Activated T-cell treated with anti-CD3 and anti-CD28 coated beads for 48 hours (primary cell): ENCODE measurements around the gene ABR.

Experiments used
- DNase-seq: peaks from one replicate; pipeline ENCODE4 v3.0.0-alpha.2; 2020; ENCODE audit warnings: low read depth

ABR gene

DNA sequence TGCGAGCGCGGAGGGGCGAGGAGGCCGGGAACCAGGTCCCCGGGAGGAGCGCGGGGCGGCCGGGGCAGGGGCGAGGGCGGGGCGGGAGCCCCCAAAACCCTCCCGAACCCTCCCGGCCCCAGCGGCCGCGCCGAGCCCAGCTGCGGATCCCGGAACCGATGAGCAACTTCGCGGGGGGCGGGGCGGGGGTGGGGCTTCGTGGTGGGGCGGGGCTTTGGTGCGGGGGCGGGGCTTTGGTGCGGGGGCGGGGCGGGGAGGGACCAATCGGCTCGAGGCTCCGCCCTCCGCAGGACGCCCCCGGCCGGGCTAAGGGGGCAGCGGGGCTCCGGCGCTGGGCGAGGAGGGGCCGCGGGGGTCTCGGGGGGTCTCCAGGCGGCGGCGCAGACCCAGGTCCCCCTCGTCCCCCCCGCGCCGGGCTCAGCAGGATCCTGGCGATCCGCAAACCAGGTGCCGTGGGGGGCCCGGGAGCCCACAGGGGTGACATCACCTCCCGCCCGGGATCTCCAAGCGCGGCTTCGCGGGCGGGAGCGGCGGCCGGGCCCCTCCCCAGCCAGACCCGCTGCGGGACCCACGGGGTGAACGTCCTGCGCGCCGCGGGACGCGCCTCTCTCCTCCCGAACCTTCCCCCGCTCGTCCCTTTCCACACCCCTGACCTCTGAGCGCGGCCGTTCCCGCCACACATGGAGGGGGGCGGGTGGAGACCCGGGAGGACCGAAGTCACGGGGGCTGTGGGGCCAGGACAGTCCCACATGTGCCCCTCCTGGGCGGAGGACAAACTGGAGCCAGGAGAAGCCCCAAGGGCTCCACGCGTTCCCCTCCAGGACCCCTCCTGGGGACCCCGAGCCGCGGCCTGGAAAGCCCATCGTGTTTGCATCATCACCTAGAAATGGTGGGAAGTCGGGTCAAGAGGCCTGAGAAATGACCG is at the start of gene ABR:
ABR (minus strand) TSS at position 164 of the 925 bp plus-strand sequence. CDS start 254 bp downstream, outside the sequence.
- DNase-seq, result no peak

DNA sequence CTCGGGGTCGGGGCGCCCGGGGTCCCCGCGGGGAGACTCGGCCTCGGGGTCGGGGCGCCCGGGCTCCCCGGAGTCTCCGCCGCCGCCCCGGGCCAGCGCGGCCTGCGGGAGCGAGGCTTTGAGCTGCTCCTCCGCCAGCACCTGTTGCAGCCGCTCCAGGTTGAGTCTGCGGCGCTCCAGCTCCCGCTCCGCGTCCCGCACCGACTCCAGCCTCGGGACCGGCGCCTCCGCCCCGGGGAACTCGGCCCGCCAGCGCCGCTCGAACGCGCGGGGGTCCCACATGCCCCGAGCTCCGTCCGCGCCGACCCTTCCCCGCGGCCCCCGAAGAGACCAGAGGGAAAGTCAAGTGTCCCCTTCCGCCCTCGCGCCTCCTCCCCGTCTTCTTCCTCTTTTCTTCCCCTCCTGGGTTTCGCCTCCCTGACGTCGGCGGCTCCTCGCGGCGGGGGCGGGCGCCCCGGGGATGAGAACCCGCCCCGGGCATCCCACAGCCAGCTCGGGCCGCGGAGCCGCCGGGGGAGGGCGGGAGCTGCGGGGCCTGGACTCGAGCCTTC is 49.6 kb upstream of the ABR start:
- peak; percentile 19 for DNase-seq

DNA sequence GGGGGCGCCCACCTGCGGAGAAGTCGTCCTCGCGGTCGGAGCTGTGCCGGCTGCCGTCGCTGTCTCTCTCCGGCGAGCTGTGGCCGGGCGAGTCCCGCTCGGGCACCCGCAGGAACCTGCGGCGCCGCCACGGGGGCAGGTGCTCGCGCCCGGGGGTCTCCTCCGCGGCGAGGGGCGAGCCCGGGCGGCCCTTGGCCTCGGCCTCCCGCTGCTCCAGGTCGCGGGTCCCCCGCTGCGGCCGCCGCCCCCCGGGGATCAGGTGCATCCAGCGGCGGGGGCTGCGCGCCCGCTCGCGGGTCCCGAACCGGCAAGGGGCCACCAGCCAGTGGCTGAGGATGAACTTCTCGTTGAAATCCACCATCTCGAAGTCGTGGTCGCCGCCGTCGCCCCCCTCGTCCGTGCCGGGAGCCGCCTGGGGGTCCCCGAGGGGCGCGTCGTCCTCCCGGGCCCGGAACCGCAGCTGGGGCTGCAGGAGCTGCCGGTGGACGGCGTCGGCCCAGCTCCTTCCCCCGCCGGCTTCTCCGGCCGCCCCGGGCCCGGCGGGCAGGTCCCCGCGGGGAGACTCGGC is 49.1 kb upstream of the ABR start:
- no peak for DNase-seq

DNA sequence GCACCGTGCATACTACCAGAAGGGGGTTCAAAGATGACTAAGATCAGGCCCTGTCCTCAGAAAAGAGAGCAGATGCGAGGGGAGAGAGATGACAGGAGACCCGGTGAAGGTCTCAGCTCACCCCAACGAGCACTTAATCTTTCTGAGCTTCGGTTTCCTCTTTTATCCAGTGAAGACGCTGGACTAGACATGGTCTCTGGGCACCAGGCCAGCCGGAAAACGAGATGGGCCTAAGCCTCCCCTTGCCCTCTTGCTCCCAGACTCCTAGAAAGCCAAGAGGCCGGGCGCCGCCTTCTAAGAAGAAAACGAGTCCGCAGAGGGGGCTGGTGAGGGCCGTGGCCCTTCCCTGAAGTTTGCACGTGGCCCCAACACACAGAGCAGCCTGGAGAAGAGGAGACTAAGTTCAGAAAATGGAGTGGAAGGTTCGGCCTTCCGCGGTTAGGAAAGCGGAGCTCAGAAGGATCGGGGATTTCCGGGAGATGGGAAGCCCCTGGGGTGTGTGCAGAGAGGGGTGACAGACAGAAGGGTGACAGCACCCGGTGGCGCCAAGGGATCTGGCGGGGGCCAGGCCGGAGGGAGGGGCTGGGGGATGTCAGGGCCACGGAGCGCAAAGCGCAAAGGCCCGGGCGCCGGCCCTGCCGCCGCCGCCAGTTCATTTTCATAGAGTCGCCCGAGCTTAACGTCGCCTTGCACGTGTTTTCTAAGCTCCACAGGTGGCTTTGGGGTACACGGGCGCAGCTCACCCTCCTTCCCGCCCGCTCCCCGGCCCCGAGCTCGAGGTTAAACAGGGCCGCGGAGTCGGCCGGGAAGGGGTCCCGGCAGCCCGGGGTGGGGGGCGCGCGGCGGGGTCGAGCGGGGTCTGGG is 48.4 kb upstream of the ABR start:
- DNase-seq, result no peak

DNA sequence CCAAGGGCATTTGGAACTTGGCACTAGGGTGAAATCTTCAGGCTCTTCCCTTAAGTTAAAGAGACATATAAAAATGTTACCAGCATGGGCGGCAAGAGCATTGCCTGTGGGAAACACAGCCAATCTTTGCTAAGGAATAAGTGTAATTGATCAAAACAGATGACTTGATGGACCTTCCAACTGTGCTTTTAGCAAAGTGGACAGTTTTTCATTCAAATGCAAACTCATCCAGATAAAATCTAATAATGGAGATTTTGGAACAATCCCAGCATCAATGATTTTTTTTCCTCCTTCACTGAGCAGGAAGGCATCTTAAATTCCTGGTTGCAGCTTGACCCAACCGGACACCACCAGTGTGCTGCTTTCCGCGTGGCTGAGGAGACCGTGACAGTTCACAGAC is 47.6 kb upstream of the ABR start:
- no peak for DNase-seq

DNA sequence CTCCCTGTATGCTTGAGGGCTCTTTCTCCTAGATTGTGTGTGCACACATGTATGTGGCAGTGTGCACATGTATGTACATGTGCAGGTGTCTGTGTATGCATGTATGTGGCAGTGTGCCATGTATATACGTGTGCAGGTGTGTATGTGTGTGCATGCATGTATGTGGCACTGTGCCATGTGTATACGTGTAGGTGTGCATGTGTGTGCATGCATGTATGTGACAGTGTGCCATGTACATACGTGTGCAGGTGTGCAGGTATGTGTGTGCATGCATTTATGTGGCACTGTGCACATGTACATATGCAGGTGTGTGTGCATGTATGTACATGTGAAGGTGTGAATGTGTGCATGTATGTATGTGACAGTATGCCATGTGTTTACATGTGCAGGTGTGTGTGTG is 46.5 kb upstream of the ABR start:
- DNase-seq, result no peak

DNA sequence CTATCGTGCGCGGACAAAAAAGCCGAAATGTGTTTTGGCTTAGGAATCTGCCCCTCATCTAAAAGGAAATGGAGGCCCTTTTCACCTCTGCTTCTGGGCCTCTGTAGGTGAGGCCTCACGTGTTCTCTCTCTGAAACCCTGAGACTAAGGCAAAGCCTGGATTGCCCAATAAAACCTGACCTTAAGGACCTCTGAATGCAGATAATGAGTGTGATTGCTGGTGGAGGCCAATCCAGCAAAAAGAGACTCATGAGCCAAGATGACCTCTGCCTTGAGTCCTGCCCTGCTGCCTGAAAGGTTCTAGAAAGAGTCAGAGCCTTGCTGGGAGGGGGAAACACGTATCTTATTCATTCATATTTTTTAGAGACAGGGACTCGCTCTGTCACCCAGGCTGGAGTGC is 44.5 kb upstream of the ABR start:
- no peak for DNase-seq

DNA sequence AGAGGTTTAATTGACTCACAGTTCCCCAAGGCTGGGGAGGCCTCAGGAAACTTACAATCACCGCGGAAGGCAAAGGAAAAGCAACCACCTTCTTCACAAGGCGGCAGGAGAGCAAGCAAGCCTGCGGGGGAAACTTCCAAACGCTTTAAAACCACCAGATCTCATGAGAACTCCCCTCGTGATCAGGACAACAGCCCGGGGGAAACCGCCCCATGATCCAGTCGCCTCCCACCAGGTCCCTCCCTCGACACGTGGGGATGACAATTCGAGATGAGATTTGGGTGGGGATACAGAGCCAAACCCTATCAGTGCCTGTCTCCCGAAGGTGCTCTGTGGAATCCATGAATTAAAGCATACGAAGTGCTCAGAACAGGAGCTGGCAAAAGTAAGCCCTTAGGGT is 43.9 kb upstream of the ABR start:
- no peak for DNase-seq

DNA sequence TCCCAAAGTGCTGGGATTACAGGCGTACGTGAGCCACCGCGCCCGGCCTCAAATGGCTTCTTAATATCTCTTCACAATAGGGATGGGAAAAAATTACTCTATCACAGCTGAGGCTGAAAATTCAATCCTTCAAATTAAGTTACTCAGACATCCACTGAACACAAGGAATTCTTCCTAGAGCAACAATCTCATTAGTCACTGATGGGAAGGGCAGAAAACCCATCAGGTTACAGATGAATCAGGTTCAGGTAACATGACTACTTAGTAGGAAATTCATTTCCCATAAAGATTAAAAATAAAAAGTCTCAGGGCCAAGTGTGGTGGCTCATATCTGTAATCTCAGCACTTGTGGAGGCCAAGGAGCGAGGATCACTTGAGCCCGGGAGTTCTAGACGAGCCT is 42.5 kb upstream of the ABR start:
- DNase-seq, result no peak

DNA sequence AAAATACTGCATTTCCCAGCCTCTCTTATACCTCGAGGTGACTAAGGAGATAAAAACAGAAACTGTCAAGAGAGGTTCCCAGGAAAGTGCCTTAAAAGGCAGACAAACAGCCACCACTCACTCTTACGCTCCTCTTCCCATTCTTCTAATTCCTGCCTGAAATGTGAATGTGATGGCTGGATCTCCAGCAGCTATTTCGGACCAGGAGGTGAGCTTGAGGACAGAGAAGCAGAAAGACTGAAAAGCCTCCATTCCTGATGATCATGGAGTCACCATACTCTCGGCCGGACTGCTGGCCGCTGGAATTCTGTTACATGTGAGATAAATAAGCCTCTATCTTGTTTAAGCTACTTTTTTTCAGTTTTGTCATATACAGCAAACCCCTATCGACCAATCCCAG is 41.4 kb upstream of the ABR start:
- DNase-seq, result no peak

DNA sequence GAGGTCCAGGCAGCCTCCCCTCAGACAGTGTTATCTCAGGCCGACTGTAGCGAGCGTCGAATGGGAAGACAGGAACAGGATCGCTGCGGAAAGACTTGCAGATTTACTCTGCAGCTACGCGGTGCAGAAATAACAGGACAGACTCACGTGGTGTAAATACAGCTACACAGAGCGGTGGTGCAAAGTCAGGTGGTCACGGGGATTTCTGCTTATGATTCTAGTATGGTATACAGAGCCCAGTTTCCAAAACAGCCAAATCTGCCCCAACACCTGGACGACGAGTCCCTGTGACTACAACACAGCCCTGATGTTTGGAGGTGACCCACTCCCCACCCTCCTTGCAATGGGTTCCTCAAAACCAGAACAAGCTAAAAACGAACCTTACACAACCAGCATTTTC is 40.6 kb upstream of the ABR start:
- no peak for DNase-seq

DNA sequence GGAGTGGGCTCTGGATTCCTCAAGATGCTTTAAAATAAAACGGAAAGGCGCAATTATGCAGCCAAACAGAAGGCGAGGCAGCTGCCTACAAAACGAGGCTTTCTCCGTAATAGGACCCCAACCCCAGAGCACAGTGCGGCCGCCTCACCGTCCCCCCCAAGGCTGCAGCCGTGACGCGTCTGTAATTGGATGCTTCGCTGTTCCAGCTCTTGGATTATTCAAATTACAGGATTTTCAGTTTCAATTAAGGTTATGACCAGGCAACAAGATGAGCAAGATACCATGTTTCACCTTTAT is 37.3 kb upstream of the ABR start:
- no peak for DNase-seq

DNA sequence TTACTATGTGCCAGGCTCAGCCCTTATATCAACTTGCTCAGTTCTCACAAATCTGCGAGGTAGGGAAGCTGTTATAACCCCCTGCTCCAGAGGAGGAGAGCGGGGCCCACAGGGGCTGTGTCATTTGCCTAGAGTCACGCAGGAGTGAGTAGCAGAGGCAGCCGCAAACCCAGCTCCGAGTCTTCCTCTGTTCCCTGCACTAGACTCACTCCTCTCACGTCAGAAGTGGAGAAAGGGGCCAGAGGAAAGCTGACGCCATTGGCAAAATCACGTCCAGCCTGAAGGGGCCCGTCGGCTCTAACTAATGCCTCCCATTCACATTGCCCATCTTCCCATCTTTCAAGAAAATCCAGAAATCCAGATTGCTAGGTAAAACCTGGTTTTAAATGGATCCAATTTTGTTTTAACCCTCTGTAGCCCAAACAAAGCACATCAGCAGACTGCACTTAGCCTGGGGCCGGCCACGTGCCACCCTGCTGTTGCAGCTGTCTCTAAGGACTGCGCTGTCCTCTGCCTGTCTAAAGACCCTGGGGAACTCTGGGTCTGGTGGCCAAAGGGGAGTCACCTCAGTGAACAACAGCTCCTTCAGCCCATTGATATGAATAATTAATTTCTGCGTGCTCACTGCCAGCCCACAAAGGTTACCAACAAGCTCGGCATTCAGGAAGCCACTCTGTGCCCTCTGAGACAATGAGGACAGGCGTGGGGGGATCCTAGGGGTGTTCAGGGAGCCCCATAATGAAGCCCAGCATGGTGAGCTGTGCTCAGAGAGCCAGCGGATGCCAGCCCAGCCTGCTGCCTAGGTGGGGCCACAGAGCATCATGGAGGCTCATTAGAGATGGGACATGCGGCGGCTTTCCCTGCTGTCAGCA is 36.7 kb upstream of the ABR start:
- no peak for DNase-seq

DNA sequence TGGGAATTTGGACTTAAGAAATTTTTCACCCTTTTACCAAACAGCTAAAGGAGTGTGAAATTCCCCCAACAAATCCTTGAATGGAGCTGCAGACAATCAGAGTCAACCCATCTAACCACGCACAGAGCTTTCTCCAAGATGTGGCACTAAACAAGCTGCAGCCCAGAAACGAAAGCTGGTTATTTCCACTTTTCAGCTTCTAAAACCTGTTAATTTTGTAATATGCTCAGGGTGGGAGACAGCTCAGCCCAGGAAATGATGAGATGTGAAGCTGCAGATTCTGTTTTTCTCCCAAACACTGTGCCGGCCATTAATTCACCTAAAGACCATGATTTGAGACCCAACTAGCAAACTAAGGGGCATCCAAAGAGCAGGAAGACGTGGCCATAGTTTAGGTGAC is 33.2 kb upstream of the ABR start:
- no peak for DNase-seq

DNA sequence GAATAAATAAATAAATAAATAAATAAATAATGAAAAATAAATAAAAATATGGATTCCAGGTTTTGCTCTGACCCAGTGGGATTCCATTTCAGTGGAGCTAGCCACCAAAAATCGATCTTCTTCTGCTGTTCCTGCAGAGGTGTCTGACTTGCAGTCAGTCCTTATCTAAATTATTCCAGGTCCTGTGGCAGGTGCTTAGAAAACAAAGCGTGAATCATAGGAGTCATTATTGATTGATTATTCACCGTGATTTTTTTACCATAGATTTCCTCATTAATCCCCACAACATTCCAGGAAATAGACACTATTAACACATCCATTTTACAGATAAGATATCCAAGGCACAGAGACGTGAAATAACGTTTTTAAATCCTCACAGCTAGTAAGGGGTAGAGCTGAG is 31.5 kb upstream of the ABR start:
- DNase-seq, result no peak

DNA sequence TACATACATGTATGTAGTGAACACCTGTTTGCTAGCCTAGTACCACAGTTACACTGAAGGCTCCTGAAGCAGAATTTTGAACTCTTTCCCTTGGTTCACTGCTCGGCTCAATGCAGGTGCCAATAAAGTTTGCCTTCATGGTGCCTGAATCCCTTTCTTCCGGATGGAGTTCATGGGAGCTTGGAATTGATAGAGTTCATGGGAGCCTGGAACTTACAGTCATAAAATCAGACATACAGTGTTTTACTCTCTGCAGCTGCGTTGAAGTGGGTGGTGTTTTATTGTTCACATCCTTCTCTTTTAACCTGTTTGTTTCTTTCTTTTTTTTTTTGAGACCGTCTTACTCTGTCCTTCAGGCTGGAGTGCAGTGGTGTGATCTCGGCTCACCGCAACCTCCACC is 29.2 kb upstream of the ABR start:
- no peak for DNase-seq

DNA sequence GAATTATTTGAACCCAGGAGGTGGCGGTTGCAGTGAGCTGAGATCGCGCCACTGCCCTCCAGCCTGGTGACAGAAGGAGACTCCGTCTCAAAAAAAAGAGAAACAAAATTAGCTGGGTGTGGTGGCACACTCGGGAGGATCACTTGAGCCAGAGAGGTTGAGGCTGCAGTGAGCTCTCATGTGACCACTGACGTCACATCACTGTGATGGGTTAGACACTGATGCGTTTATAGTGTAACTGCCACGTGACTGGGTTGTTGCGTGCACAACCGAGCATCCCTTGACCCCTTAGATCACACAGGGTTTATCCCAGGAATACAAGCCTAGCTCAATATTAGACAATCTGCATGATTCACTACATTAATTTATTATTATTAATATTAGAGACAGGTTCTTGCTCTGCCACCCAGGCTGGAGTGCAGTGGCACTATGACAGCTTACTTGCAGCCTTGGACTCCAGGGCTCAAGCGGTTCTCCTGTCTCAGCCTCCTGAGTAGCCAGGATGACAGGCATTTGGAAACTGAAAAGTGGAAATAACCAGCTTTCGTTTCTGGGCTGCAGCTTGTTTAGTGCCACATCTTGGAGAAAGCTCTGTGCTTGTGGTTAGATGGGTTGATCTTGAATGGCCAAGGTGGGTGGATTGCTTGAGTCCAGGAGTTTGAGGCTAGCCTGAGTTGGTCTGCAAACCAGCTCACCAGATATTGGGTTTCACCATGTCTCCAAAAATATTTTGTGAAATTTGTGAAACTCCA is 26.4 kb upstream of the ABR start:
- DNase-seq, result no peak

DNA sequence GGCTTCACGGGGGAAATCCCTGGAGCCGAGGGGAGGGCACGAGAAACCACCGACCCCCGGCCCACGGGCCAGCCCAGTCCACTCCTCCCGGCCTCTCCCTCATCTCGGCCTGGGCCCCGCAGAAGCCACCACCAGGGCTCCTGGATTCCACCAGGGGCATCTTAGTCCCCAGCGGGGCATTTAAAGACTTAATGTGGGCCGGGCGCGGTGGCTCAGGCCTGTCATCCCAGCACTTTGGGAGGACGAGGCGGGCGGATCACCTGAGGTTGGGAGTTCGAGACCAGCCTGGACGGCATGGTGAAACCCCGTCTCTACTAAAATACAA is 24.1 kb upstream of the ABR start:
- DNase-seq, result no peak

DNA sequence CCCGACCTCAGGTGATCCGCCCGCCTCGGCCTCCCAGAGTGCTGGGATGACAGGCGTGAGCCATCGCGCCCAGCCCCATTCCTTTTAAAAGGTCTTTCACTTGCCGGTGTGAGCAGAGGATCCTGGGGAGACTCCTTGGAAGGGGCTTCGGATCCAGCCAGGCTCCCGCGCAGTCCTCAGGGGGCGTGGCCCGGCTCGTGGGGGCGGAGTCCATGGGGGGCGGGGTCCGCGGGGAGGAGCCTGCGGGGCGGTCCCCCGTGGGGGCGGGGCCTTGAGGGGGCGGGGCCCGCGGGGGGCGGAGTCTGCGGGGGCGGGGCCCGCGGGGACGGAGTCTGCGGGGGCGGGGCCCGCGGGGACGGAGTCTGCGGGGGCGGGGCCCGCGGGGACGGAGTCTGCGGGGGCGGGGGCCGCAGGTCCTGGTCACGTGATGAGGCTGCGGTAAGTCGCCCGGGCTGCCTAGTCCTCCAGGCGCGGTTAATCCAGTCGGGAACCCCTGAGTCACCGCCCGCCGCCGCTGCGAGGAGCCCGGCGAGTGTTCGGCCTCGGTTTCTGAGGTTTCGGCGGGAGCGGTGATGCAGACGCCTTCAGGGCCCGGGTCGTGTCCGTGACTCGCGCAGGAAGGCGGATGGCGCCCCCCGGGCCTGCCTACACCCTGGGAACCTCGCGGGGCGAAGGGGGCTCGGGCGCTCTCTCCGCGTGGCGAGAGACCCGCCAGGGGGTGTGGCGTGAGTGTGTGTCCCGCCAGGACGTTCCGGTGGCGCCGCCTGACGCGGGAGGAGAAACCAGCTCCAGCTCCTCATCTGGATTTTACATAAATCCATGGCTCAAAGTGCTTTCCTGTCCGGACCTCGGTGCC is 23.6 kb upstream of the ABR start:
- DNase-seq, result no peak

DNA sequence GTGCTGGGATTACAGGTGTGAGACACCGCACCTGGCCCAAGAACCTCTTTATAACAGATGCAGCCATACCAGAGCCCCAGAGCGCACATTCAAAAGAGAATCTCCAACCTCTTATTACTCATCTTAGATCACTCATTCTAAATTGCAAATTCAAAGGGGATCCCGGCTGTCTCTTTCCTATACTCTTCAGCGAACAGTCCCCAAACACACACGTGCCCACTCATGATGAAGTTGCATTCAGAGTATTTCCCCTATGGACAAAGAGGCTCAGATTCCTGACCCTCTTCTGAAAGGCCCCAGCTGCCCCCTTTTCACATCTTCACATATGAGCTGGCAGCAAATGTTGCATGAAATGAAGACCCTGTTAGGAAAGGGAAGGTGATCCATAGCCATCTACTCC is 22.5 kb upstream of the ABR start:
- DNase-seq, result no peak
